Glomerular endothelial cell (primary cell): ENCODE measurements around the gene TMEM186. TPM values are rescaled to one million over a fixed set of nuclear protein-coding genes. Genes with fewer than 3 reads are reported as not detected.
A peak's percentile ranks its signal among the peaks of the same experiment; 100 is the strongest.
"Not testable (repeated sequence)": the region's sequence is repeated elsewhere in the genome, so short reads cannot be mapped to it uniquely, and the experiment has no call there.

ENCODE experiments used
- DNase-seq: peaks from one replicate; pipeline ENCODE4 v3.0.0-alpha.2; 2011; ENCODE audit warnings: low read depth, low spot score; ENCODE audit errors: extremely low read depth
- total RNA-seq: library from RNA; depleted of rRNA; stranded (reverse); fragments of >200 nt; gene quantifications from 2 replicates; pipeline ENCODE4 v1.2.3, GENCODE V29; 2015

The TMEM186 gene
- 6.1 and 9.2 TPM in 2 replicates for total RNA-seq

- peak; percentile 60 for DNase-seq
These were observed at the start of gene TMEM186, which contains the start of gene PMM2 for GRCh38 chr16:8797364-8798173. Gene TMEM186 (minus strand): TSS chr16:8797639. CDS start chr16:8797614, 25 bp downstream. Gene PMM2 (plus strand): TSS chr16:8797839. CDS start chr16:8797883, 44 bp downstream.

DNA sequence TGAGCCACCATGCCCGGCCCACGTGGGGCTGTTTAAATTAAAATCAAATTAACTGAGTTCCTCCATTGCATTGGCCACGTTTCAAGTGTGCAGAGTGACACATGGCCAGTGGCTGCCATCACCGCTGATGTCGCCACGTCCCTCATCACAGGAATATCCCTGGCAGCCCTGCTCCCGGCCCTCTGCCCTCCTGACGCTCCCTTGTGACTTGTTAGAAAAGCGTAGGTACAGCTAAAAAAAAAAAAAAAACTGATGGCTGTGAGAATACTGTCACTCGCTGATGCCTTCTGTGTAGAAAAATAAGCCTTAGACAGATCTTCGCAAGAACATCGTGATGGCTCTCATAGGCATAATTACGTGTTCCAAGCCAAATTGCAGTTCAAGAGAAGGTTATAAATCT is 49.7 kb upstream of the TMEM186 start:
- no peak for DNase-seq

DNA sequence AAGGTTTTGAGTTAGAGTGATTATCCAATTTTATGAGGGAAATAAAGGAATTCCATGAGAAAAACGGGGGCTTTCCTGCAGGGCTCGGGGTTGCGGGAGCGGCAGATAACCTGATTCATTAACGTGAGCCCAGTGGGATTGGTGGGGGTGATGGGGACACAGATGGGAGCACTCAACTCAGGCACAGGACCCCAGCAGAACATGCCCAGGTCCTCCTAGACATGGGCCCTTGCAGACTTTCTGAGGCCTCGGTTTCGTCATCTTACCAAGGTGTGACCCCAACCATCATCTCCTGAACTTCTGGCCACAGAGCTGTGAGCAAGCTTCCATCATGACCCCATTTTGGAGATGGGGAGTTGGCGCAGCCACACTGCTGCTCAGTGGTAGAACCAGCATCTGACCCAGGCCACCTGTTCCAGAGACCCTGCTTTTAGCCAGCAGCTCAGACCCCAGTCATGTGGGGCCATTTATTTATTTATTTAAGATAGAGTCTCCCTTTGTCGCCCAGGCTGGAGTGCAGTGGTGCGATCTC is 49.0 kb upstream of the TMEM186 start:
- DNase-seq: no peak

DNA sequence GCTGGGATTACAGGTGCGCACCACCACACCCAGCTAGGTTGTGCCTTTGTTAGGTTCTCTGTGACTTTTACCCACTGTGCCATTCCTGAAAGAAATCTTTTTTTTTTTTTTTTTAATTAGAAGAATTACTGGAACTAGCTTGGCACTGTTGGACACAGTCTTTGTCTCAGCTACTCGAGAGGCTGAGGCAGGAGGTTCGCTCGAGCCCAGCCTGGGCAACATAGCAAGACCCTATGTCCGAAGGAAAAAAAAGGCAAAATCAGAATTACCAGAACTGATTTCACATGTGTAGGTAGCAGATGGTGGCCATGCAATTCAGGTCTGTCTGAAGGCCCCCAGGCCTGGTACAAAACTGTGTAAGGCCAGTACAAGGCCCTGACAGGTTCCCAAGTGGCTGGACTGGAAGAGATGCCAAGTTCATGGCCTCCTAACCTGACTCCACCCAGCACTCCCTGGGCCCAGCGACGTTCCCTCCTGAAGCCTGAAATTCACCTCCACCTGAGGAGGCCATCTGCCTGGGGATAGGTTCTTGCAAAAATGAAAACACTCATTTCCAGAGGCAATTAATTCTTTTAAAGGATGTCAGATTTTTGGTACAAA is 48.4 kb upstream of the TMEM186 start:
- DNase-seq: no peak

DNA sequence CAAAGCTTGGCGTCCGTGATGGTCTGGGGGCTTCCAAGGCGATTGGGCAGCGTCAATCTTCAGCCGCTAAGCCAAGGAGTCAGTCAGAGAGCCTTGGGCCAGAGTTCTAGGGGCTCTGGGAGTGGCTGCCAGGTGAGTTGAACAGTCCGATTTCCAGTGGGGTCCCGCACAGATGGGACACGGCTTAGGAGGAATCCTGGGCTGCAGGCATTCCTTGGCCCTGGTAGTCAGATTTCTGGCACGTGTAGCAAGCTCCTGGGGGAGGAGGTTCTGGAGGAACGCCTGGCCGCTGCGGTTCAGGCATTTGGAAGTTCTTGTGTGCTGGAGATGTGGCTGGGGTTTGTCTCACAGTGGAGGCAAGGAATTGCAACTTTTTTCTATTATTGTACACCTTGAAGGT is 45.9 kb upstream of the TMEM186 start:
- DNase-seq: not testable (repeated sequence)

- DNase-seq: not testable (repeated sequence)
These were observed 44.6 kb upstream of the TMEM186 start for GRCh38 chr16:8842016-8842415.

- not testable (repeated sequence) for DNase-seq
These were observed 40.2 kb upstream of the TMEM186 start for GRCh38 chr16:8837594-8837993.

GRCh38 chr16:8836797-8837196 is 39.4 kb upstream of the TMEM186 start:
- DNase-seq: not testable (repeated sequence)

- DNase-seq: no peak
These were observed 35.3 kb upstream of the TMEM186 start for GRCh38 chr16:8832717-8833105.

DNA sequence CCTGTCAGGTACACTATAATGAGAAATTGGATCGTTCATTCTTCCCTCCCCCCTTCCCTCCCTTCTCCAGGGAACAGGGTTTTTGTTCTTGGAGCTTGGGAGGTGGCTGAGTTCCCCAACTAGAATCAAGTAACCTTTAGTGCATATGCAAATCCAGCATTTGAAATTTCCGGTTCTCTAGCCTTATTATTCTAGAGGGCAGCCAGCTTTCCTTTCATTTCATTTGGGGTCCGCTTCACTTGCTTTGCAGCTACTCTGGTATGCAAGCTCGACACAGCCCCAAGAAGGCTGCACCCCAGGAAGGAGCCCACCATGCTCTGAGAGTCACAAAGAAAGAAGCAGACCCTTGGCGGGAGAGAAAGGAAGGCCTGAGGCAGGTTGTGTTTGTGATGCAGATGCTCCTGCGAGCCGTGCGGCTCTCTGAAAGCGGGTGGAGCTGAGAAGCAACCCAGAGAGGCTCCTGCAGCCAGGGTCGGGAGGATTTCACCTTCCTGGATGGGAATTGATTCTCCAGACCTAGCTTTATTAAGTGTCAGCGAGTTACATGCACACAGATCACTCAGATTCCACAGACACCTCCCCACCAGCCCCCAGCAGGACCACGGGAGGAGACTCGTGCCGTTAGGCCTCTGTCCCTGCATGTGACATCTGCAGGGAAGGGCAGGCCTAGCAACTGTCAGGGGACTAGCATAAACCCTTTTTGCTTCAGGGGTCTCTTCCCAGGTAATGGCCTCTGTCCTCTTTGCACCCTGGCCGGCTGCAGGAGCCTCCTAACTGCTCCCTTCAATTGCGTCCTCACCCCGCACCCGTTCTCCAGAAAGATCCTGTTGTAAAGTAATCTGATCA is 34.7 kb upstream of the TMEM186 start:
- DNase-seq: no peak

- DNase-seq: no peak
These were observed 34.0 kb upstream of the TMEM186 start for GRCh38 chr16:8831450-8831849.

- DNase-seq: no peak
These were observed 31.2 kb upstream of the TMEM186 start for GRCh38 chr16:8828541-8829165.

- DNase-seq: no peak
These were observed 28.9 kb upstream of the TMEM186 start for GRCh38 chr16:8826278-8826879.

DNA sequence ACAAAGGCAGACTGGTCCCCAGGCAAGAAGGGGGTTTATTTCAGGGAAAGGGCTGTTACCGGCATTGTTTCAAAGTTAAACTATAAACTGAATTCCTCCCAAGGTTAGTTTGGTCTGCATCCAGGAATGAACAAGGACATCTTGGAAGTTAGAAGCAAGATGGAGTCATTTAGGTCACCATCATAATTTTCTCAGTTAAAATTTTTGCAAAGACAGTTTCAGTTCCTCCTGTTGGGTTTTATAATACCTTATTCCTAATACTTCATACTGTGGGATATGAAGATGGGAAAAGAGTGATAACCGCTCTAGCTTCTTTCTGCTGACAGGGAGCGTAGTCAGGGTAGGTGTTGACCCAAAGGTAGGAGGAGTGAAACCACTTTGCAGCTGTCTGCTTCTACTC is 25.0 kb upstream of the TMEM186 start:
- DNase-seq: no peak

- no peak for DNase-seq
These were observed 22.1 kb upstream of the TMEM186 start for GRCh38 chr16:8819411-8820034.

GRCh38 chr16:8818504-8819270 is 21.2 kb upstream of the TMEM186 start:
- DNase-seq: no peak

DNA sequence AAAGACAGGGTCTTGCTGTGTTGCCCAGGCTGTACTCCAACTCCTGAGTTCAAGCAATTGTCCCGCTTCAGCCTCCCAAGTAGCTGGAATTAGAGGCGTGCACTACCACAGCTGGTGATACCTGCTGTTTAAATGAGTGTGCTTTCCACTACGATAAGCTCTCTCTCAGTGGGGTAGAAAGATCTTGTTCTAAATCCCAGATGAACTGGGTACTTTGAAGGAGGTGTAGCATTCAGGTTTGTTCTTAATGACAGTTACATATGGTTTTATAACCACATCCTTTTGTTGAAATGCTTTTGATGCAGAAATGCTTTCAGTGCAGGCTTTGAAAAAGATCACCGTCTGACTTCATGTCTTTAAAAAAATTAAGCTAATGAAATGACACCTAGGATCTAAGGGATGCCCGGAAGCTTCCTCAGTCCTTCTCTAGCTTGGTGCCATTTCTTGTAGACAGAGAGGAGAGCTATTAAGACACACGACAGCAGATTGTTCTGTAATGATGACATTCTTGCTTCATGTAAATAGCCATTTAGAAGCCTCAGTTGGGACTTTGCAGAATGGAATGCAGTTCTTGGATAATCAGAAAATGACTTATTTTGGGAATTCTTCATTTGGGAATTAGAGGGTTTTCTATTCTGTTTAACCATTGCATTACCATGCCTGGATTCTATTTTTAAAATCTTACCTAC is 19.7 kb upstream of the TMEM186 start:
- no peak for DNase-seq

DNA sequence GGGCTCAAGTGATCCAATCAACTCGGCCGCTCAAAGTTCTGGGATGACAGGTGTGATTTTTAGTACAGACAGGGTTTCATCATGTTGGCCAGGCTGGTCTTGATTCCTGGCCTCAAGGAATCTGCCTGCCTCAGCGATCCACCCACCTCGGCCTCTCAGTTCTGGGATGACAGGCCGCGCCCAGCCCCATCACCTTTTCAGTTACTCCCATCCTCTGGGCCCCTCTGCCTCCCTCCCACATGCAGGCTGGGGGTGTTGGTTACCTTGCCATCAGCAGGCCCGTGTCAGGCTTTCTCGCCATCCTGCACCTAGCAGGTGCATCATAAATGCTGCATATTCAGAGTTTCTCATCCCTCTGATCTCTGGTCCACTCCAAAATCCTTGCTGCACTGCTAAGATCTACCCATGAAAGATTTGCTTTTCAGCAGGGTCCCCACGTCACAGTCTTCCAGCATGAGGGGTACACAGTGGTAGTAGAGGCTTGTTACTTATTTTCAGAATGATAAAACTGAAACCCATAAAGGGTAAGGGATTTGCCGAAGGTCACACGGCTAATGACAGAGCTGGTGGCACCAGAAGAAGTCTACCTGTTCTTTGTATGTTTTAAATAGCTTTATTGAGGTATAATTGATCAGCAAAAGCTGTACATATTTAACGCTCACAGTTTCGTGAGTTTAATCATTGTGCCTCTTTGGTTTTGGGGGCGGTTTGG is 16.8 kb upstream of the TMEM186 start:
- no peak for DNase-seq
